Right forelimb (tissue), 1 donor: Measurements from ENCODE around the gene TIMM50.
A peak's percentile ranks its signal among the peaks of the same experiment; 100 is the strongest.
"Not testable (repeated sequence)": the region's sequence is repeated elsewhere in the genome, so short reads cannot be mapped to it uniquely, and the experiment has no call there.

Source experiments
- DNase-seq: peaks from one replicate; pipeline ENCODE4 v3.0.0-alpha.2; 2018

The TIMM50 gene

GRCh38 chr19:39480337-39481228 lies at the start of gene TIMM50:
TIMM50 (plus strand) TSS chr19:39480838; CDS start chr19:39480854, 16 bp downstream.
- DNase-seq = peak; percentile 99

- DNase-seq = no peak
Observed at GRCh38 chr19:39432677-39433025, 48.0 kb upstream of the TIMM50 start.

GRCh38 chr19:39433480-39434079 lies 47.1 kb upstream of the TIMM50 start:
- no peak for DNase-seq

GRCh38 chr19:39434123-39435076 lies 46.2 kb upstream of the TIMM50 start:
- no peak for DNase-seq

- peak; percentile 98 for DNase-seq
Observed at GRCh38 chr19:39435499-39436349, 44.9 kb upstream of the TIMM50 start, which contains the start of gene RPS16. RPS16 (minus strand) TSS chr19:39435949; CDS start chr19:39435895, 54 bp downstream.

- no peak for DNase-seq
Observed at GRCh38 chr19:39436350-39436716, 44.3 kb upstream of the TIMM50 start.

- DNase-seq = no peak
Observed at GRCh38 chr19:39438270-39438934, 42.2 kb upstream of the TIMM50 start.

- no peak for DNase-seq
Observed at GRCh38 chr19:39444598-39445195, 35.9 kb upstream of the TIMM50 start.

GRCh38 chr19:39445196-39446111 lies 35.2 kb upstream of the TIMM50 start, which contains the start of gene SUPT5H:
SUPT5H (plus strand) TSS chr19:39445582; CDS start chr19:39445891, 309 bp downstream.
- peak; percentile 97 for DNase-seq

GRCh38 chr19:39446365-39447084 lies 34.1 kb upstream of the TIMM50 start:
- no peak for DNase-seq

GRCh38 chr19:39448271-39448670 lies 32.4 kb upstream of the TIMM50 start:
- no peak for DNase-seq

GRCh38 chr19:39449116-39449797 lies 31.4 kb upstream of the TIMM50 start:
- no peak for DNase-seq

GRCh38 chr19:39451257-39451656 lies 29.4 kb upstream of the TIMM50 start:
- not testable (repeated sequence) for DNase-seq

GRCh38 chr19:39463403-39463802 lies 17.2 kb upstream of the TIMM50 start:
- DNase-seq = no peak

GRCh38 chr19:39465956-39466747 lies 14.5 kb upstream of the TIMM50 start:
- no peak for DNase-seq

- DNase-seq = no peak
Observed at GRCh38 chr19:39467941-39468340, 12.7 kb upstream of the TIMM50 start.

- DNase-seq = no peak
Observed at GRCh38 chr19:39469036-39469435, 11.6 kb upstream of the TIMM50 start.

GRCh38 chr19:39469567-39469966 lies 11.1 kb upstream of the TIMM50 start:
- DNase-seq = no peak
